Esophagus squamous epithelium (tissue), 4 donors: Measurements from ENCODE around the gene ODAD3.

Experiments
- CTCF ChIP-seq, 6 experiments: fragments of 450-650 bp in 4 of 6; fragments of 200-600 bp in 2 of 6; sonication (generic) in 2 of 6; IDR thresholded peaks; one replicate each; pipeline ENCODE4 v1.5.1; 2016 to 2019; ENCODE audit warnings: antibody characterized with exemption in 6 of 6, mild to moderate bottlenecking in 4 of 6, moderate library complexity in 4 of 6
- POLR2A ChIP-seq, 4 donors: fragments of 450-650 bp; IDR thresholded peaks; one replicate each; pipeline ENCODE4 v1.6.1; 2017; ENCODE audit warnings: antibody characterized with exemption in 4 of 4, mild to moderate bottlenecking in 4 of 4, moderate library complexity in 3 of 4

- TF ChIP-seq CTCF (IDR thresholded peaks at IDR 0.05) (no peak), POLR2A (IDR thresholded peaks at IDR 0.05) (no peak)
Measured at GRCh38 chr19:11458236-11458900, 23.4 kb upstream of the ODAD3 start.
